ENCODE results near the gene EXOC2.

Gene EXOC2

DNA sequence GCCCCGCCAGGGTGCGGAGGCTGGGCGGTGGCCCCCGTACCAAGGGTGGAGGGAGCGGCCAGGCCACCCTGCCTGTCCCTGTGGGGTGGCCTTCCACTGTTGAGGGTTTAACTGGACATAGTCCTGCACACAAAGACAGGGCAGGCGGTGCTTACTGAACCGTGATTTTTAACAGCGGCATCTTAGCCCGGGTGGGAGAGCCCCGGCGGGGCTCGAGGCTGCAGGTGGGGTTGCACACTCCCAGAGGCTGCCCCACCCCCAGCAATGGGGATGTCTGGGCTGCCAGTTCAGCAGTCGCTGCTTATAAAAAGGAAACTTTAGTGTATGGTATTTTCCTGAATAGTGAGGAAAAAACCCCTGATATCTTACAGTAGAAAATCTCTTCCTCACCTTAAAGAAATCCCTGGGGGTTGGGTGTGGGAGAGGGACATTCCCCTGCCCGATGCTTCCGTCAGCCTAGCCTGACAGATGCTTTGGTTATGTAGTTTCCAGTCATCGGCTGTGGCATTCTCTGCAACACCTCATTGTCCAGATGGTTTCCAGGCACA, 222.0 kb downstream of the EXOC2 start:
- no peak for DNase-seq (ENCODE audit: low read depth in 1 of 2, low spot score in 1 of 2)

DNA sequence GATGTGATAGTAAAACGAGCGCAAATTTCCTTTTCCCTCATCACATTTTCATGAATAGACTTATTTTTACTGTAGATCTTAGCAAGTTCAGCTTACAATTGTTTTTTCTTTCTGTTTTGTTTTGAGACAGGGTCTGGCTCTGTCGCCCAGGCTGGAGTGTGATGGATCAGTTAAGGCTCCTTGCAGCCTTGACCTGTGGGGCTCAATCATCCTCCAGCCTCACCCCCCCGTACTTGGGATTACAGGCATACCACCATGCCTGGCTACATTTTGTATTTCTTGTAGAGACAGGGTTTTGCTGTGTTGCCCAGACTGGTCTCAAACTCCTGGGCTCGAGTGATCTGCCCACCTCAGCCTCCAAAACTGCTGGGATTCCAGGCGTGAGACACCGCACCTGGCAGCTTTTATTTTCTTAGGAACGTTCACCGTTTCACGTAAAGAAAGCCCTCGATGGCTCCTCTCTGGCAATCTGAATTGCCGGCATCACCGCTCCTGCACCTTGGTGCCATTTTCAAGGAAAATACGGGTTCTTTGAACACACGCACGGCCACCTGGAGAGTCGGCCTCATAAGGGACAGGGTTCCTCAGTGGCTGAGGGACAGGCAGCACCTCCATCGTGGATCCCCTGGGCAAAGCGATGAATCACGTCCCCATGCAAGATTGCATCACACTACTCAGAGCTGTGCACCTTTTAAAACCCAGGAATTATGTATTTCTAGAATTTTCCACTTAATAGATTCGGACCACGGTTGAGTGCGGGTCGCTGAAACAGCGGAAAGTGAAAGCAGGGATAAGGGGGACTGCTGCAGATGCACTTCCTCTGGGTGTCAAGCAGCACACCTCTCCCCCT, 222.7 kb downstream of the EXOC2 start:
- no peak for DNase-seq (ENCODE audit: low read depth in 1 of 2, low spot score in 1 of 2)

DNA sequence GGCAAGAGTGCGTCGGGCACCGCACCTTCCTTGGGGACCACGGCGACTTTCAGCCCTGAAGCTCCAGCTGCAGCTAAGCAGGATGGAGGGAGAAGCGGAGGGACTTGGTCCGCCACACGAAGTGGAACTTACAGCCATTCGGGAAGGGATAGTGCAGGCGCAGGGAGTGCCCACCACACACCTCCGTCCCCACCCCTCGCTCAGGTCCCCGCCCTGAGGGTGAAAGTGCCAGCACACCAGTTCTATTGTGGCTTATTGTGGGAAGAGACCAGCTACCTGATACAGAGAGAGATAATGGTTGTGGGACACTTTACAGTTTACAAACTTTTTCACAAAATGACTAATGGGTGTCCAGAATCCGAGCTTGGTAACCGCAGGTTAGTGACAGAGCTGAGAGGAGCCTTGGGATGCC, 225.3 kb downstream of the EXOC2 start:
- no peak for DNase-seq (ENCODE audit: low read depth in 1 of 2, low spot score in 1 of 2)

DNA sequence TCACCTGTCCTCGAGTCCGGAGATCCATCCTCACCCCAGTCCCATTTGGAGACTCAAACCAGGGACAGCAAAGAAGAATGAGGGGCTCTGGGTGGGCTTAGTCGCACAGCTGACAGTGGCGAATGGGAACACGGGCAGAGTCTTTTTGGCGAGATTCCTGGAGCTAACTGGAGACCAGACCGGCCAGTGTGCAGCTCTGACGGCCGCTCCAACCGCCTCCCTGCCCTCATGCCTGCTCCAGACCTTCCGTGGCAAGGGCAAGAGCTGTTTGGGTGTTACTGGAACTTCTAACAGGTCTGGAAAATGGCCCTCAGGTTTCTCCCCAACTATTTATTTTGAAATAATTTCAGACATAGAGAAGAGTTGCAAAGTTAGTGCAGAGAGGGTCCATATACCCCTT, 225.8 kb downstream of the EXOC2 start:
- DNase-seq (ENCODE audit: low read depth in 1 of 2, low spot score in 1 of 2) = no peak

DNA sequence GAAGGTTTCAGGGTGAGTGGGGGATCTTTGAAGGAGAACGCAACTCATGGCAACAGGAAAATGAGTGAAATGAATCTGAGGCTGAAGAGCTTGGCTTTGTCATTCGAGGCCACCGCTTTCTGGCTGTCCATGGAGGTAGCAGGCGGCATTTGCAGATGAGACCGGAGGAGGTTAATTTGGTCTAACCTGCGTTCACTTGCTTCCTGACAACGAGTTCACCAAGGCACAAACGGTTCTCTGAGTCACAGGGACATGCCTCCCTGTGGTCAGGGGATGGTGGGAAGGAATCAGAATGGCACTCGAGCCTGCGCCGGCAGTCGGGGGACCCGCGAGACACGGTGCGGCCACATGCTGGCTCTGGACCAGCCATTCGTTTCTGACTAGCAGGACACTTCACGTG, 226.4 kb downstream of the EXOC2 start:
- no peak for DNase-seq (ENCODE audit: low read depth in 1 of 2, low spot score in 1 of 2)

DNA sequence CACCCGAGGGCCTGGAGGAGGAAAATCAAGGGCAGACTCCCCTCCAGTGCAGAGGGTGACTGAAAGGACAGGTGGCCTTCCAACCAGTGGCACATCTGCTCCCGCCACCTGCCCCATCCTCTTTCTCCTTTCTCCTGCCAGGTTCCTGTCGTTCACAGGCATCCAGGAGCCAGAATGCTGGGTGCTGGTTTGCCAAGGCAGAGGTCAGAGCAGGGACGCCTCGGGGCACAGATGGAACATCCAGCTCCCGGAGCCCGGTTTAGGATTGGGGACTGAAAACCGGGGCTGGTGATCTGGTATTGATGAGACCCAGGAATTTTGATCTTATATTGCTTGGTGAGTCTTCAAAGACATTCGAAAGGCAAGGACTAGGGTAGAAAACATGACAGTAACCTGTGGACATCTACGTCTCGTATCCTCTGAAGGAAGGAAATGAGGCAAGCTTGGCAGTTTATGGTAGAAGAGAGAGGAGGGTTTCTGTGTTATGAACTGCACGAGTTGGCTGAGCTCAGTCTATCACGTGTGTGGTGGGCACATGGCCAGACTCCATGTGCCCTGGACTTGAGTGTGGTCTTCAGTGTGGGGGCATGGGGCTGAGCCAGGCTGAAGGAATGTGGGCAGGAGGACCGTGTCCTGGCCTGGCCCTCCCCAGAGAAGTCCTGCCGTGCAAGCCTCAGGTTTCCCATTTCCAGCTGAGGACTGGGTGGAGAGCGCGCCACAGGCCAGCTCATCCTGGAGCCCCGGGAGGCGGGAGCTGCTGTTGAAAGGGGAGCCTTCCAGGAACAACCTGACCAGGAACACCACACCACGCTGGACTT, 227.2 kb downstream of the EXOC2 start:
- DNase-seq (ENCODE audit: low read depth in 1 of 2, low spot score in 1 of 2) = no peak

DNA sequence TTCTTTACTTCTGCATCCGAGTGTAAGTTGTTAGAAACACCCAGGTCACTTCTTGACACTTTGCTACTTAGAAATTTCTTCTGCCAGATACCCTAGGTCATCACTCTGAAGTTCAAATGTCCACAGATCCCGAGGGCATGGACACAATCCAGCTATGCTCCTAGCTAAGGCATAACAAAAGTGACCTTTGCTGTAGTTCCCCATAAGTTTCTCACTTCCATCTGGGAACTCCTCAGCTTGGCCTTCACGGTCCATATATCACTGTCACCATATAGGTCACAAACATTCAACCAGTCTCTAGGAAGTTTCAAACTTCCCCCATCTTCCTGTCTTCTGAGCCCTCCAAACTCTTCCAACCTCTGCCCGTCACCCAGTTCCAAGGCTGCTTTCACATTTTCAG, 236.1 kb downstream of the EXOC2 start:
- DNase-seq (ENCODE audit: low read depth in 1 of 2, low spot score in 1 of 2) = no peak

DNA sequence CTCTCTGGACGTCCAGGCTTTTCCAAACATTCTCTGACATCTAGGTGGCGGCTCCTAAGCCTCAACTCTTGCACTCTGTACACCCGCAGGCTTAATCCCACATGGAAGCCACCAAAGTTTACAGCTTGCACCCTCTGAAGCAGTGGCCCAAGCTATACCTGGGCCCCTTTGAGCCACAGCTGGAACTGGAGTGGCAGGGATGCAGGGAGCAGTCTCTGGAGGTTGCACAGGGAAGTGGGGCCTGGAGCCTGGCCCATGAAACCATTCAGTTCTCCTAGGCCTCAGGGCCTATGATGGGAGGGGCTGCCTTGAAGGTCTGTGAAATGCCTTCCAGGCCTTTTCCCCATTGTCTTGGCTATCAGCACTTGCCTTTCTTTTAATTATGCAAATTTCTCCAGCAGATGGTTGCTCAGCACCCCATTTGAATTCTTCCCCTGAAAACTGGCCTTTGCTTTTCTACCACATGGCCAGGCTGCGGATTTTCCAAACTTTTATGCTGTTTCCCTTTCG, 236.5 kb downstream of the EXOC2 start:
- no peak for DNase-seq (ENCODE audit: low read depth in 1 of 2, low spot score in 1 of 2)

DNA sequence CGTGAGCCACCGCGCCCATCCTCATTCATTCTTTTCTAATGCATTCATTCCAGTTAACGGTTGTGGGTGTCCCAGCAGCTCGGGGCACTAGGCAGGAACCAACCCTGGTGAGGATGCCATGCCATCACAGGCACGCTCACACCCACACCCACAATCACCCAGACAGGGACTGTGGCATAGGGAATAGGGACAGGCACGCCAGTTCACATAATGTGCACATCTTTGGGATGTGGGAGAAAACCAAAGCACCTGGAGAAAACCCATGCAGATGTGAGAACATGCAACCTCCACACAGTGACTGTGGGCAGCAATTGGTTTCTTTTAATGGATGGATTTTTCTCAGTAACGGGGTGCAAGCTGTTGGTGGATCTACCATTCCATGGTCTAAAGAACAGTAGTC, 237.1 kb downstream of the EXOC2 start:
- DNase-seq (ENCODE audit: low read depth in 1 of 2, low spot score in 1 of 2) = no peak

DNA sequence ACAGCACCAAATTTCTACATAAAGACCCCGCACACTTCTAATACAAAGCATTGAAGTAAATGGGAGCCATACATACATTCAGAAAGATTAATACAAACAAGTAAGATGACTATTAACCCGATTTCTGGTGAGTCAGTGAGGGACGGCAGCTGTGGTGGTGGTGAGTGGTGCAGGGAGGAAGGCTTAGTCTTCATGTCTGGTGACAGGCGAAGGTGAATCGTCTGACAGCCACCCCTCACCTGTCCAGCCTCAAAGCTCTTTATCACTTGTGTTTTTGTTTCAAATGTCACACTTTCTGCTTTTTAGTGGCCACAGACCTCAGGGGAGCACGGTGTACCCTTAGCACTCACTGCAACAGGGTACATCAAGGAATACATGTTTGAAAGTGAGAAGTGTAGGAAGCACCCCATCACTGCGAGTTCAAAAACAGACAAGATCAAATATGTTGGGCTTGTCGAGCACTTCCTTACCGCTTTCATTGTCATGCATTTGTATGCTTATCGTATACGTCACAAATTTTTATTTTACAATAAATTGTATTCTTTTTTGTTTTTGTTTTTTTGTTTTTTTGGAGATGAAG, 237.8 kb downstream of the EXOC2 start:
- no peak for DNase-seq (ENCODE audit: low read depth in 1 of 2, low spot score in 1 of 2)

DNA sequence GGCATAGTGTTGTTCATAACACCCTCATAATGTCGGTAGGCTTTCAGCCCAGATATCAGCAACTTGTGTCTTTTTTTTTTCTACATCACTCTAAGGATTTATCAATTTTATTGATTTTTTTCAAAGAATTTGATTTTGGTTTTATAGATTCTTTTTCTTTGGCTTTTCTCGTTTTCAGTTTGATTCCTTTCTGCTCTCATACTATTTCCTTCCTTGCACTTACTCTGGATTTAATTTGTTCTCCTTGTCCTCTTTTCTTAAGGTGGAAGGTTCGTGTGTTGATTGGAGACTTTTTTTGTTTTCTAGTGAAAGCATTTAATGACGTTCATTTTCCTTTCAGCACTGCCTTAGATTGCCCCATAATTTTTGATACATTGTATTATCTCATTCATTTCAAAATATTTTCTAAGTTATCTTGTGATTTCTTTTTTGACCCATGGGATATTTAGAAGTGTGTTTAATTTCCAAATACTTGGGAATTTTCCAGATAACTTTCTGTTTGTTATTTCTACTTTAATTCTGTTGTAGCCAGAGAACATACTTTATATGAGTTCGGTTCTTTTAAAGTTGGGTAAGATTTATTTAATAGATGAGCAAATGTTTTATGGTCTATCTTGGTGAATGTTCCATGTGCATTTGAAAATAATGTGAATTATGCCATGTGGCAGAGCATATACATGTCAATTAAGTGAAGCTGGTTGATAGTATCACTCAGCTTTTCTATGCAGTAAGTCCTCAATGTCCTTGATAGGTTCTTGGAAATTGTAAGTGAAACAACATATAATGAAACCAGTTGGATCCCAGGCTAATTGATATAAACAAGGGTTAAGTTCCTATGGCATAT, 238.6 kb downstream of the EXOC2 start:
- DNase-seq (ENCODE audit: low read depth in 1 of 2, low spot score in 1 of 2) = no peak

DNA sequence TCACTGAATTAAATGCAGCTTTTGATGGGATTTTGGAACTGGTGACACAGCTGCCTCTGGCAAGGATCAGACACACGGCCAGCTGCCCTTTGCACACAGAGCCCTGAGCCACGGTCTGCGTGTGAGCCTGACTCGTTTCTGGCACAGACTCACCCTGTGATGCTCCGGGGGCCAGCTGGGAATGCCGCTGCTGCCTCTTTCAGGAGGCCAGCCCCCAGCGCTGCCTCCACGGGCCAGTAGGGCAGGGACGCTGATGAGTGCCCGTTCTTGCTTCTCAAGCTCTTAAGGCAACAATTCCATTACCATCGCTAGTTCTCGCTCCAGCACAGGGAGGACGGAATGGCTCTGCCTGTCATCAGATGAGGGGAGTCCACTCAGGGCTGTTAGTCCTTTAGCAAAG, 239.8 kb downstream of the EXOC2 start:
- no peak for DNase-seq (ENCODE audit: low read depth in 1 of 2, low spot score in 1 of 2)

DNA sequence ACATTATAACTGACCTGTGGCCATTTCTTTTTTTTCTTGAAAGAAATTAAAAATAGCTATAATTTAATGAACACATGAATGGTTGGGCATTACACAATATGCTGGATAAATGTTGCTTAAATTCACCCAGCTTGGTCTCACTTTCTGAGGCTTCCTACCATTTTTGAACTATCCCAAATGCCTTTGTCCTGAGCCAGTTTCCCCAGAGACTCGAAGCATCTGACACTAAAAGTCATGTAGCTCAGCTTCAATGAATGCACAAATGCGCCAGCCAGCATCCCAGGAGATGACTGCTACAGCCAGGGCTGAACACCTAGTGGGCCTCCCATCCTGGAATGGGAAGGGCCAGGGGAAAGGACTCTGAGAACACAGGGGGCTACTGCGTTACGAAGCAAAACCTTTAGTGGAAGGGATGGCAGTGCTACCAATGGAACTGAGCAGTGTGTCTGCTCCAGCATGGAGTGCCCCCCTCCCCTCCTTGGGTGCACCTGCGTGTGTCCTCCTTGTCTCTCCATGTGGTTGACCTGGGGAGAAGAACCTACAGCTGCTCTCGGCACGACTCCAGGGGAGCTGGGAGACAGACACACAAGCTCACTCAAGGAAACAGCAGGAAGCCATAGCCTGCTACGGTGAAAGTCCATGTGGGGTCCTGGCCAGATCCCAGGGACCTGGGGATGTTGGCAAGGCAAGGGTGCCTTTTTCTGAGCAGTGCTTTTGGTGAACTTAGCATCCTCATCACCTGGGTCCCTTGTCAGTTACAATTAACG, 240.5 kb downstream of the EXOC2 start:
- DNase-seq (ENCODE audit: low read depth in 1 of 2, low spot score in 1 of 2) = no peak

DNA sequence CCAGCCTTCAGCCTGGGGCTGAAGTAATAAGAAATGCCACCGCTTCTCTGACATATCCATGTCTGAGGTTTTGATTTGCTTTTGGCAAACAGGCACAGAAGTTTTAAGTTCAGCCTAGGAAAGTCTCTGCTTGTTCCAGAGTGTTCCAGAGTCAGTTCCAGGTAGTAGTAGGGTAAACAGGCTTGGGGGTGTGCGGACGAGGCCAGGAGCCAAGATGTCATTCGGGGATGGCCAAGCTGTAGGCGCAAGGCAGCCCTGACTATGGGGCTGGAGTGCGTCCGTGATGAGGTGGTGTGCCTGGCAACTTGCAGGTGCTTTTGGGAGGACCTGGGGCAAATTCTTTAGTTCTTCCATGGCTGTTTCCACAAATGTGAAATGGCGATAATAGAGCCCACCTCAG, 241.1 kb downstream of the EXOC2 start:
- no peak for DNase-seq (ENCODE audit: low read depth in 1 of 2, low spot score in 1 of 2)

DNA sequence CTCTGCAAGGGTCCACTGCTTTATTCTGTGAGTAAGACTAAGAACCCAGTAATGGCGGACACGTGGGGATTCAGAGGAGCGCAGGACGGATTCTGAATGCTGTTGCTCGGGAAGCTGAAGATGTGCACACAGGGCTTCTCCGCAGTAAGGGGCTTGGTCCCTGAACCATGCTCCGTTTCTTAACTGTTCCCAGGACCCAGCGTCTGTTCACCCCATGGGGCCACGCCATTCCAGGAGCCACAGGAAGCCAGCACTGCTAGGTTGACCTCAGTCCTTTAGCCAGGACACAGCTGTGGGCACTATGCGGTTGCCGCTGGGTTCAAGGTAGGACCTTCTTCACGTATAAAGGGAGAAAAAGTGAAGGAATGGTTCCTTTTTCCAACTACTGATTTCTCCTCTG, 241.6 kb downstream of the EXOC2 start:
- no peak for DNase-seq (ENCODE audit: low read depth in 1 of 2, low spot score in 1 of 2)

DNA sequence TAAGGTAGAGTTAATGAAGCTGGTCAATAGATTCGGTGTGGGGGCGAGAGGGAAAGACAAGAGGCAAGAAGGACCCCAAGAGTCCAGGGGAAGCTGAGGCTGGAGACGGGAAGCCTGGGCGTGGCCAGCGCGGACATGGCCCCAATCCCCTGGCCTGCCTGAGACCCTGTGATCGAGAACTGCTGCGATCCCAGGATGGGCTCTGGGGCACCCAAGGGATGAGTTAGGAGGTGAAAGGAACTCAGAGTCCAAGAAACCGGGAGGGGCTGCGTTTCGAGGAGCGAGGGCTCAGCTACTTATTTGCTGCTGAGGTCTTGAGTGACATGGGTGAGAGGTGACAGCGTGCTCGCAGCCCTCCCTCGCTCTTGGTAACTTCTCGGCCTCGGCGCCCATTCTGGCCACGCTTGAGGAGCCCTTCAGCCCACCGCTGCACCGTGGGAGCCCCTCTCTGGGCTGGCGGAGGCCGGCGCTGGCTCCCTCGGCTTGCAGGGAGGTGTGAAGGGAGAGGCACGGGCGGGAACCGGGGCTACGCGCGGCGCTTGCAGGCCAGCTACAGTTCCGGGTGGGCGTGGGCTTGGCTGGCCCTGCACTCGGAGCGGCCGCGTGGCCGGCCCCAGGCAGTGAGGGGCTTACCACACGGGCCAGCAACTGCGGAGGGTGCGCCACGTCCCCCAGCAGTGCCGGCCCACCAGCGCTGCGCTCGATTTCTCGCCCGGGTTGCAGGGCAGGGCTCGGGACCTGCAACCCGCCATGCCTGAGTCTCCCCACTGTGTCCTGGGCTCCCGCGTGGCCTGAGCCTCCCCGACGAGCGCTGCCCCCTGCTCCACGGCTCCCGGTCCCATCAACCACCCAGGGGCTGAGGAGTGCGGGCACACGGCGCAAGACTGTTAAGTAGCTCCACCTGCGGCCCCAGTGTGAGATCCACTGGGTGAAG, 243.2 kb downstream of the EXOC2 start:
- no peak for DNase-seq (ENCODE audit: low read depth in 1 of 2, low spot score in 1 of 2)

DNA sequence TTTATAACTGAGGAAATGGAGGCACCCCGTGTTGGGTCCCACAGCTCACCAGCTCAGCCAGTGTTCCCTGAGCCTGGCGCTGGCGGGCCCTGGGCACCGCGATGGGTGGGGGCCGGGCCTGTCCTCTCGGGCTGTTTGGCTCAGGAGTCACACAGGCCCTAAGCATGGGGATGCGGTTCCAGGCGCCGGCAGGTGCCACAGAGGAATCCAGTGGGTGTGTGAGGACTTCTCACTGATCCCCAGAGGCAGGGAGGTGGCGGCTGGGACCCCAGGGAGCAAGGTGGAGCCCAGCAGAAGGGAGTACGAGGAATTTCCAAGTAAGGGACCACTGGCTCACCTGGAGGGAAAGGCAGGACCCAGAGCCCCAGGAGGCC, 243.9 kb downstream of the EXOC2 start:
- DNase-seq (ENCODE audit: low read depth in 1 of 2, low spot score in 1 of 2) = no peak

DNA sequence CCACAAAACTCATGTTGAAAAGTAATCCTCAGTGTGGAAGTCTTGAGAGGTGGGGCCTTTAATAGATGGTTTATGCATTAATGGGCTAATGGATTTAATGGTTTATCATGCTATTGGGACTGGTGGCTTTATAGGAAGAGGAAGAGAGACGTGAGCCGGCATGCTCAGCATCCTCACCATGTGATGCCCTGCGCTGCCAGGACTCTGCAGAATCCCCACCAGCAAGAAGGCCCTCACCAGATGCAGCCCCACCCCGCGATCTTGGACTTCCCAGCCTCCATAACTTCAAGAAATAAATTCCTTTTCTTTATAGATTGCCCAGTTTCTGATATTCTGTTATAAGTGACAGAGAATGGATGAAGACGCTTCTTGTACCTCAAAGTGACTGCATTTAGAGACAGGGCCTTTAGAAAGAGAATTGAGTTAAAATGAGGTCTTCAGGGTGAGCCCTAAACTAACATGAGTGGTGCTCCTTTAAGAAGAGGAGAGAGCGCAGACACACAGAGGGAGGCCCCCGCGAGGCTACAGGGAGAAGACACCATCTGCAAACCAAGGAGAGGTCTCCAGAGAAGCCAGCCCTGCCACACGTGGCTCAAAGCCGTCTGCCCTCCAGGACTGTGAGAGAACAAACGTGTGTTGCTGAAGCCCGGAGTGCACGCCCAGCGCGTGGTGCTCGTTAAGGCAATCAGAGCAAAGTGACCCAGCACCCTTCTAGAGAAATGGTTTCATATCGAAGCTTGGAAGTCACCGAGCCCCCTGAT, 244.5 kb downstream of the EXOC2 start:
- no peak for DNase-seq (ENCODE audit: low read depth in 1 of 2, low spot score in 1 of 2)

Measured in activated T-helper 1 cell treated with anti-CD3 and anti-CD28 coated beads, Interleukin-2, amount 50 U/mL, for 16 hours (primary cell).